HepG2 (cell line): ENCODE results near the gene CAMTA1. TPM values are rescaled to one million over a fixed set of nuclear protein-coding genes. Genes with fewer than 3 reads are reported as not detected.

Experiments
- KLF12 ChIP-seq: sonication (generic); formaldehyde crosslinking; IDR thresholded peaks from 2 replicates; pipeline ENCODE4 v1.4.0; 2020; ENCODE audit warnings: missing genetic modification reagents, borderline replicate concordance
- KLF9 ChIP-seq: IDR thresholded peaks from 2 replicates; pipeline ENCODE4 v1.6.1; 2016; ENCODE audit warnings: low read depth
- MAF1 ChIP-seq: sonication (generic); formaldehyde crosslinking; IDR thresholded peaks from 2 replicates; pipeline ENCODE4 v1.5.0; 2020; ENCODE audit warnings: missing genetic modification reagents, borderline replicate concordance
- PHF8 ChIP-seq: sonication (generic); formaldehyde crosslinking; IDR thresholded peaks from 2 replicates; pipeline ENCODE4 v1.5.0; 2020; ENCODE audit warnings: missing genetic modification reagents
- RBM22 ChIP-seq: fragments of 200-400 bp; formaldehyde crosslinking; optimal IDR thresholded peaks from 2 replicates; pipeline ENCODE3; 2017; ENCODE audit warnings: mild to moderate bottlenecking, low read length, moderate library complexity
- SMARCC2 ChIP-seq: fragments of 450-650 bp; IDR thresholded peaks from 2 replicates; pipeline ENCODE4 v1.6.1; 2017; ENCODE audit warnings: antibody characterized with exemption, mild to moderate bottlenecking
- SP1 ChIP-seq, 2 experiments: fragments of 450-650 bp in 1 of 2; sonication (generic) in 1 of 2; formaldehyde crosslinking in 1 of 2; IDR thresholded peaks; 2 replicates each; pipeline versions ENCODE4 v1.4.0 to v1.6.1; 2016 to 2020; ENCODE audit warnings: missing genetic modification reagents in 1 of 2
- SRSF9 ChIP-seq: fragments of 200-400 bp; formaldehyde crosslinking; IDR thresholded peaks from 2 replicates; pipeline ENCODE4 v1.6.1; 2018; ENCODE audit warnings: borderline replicate concordance, mild to moderate bottlenecking, low read depth, low read length; ENCODE audit not compliant: insufficient read depth, poor library complexity, severe bottlenecking
- TCF7 ChIP-seq: sonication (generic); IDR thresholded peaks from 2 replicates; pipeline ENCODE4 v1.6.1; 2016; ENCODE audit warnings: antibody characterized with exemption, low read depth
- ZBTB7A ChIP-seq: sonication (generic); formaldehyde crosslinking; IDR thresholded peaks from 2 replicates; pipeline ENCODE4 v1.8.0; 2022; ENCODE audit warnings: mild to moderate bottlenecking, missing genetic modification reagents
- ZC3H13 ChIP-seq: sonication (generic); formaldehyde crosslinking; IDR thresholded peaks from 2 replicates; pipeline ENCODE4 v1.8.1; 2023; ENCODE audit warnings: mild to moderate bottlenecking, missing genetic modification reagents, moderate library complexity
- ZNF451 ChIP-seq: sonication (generic); formaldehyde crosslinking; IDR thresholded peaks from 2 replicates; pipeline ENCODE4 v1.5.0; 2020; ENCODE audit warnings: mild to moderate bottlenecking, missing genetic modification reagents
- ZNF510 ChIP-seq: sonication (generic); formaldehyde crosslinking; IDR thresholded peaks from 2 replicates; pipeline ENCODE4 v1.4.0; 2020; ENCODE audit warnings: low read depth, mild to moderate bottlenecking, missing genetic modification reagents
- ZNF546 ChIP-seq: sonication (generic); formaldehyde crosslinking; conservative IDR thresholded peaks from 2 replicates; pipeline ENCODE4 v1.8.1; 2023; ENCODE audit warnings: mild to moderate bottlenecking, missing genetic modification reagents
- ZNF549 ChIP-seq: sonication (generic); formaldehyde crosslinking; IDR thresholded peaks from 2 replicates; pipeline ENCODE4 v1.5.0; 2020; ENCODE audit warnings: missing genetic modification reagents
- ZNF567 ChIP-seq: sonication (generic); formaldehyde crosslinking; IDR thresholded peaks from 2 replicates; pipeline ENCODE4 v1.8.1; 2023; ENCODE audit warnings: mild to moderate bottlenecking, missing genetic modification reagents, borderline replicate concordance
- ZNF598 ChIP-seq: sonication (generic); formaldehyde crosslinking; IDR thresholded peaks from 2 replicates; pipeline ENCODE4 v1.5.1; 2020; ENCODE audit warnings: mild to moderate bottlenecking, missing genetic modification reagents, borderline replicate concordance
- ZNF7 ChIP-seq: IDR thresholded peaks from 2 replicates; pipeline ENCODE4 v1.6.1; 2016; ENCODE audit warnings: missing biosample characterization, missing genetic modification reagents
- polyA plus RNA-seq, 8 experiments: library from polyadenylated mRNA; depleted of rRNA in 3 of 8; stranded (reverse) in 7 of 8; unstranded in 1 of 8; fragments of >200 nt; fragmentation: Illumina TruSeq in 4 of 8; extraction: Trizol in 4 of 8; gene quantifications; 2 replicates each; pipeline versions ENCODE4 v1.2.1 to v1.2.3, GENCODE V29; 2011 to 2016; ENCODE audit warnings: low read depth in 4 of 8, missing spikeins in 1 of 8, mixed read lengths in 1 of 8; ENCODE audit not compliant: insufficient read depth in 1 of 8
- total RNA-seq, 5 experiments: library from RNA; depleted of rRNA; stranded (reverse); fragments of >200 nt; fragmentation: Illumina TruSeq; extraction: Trizol; gene quantifications; 2 replicates each; pipeline ENCODE4 v1.2.3, GENCODE V29; 2016; ENCODE audit warnings: low read depth in 1 of 5
- TF ChIP-seq, protein P1 (sequence below): IDR thresholded peaks from 2 replicates; pipeline ENCODE4 v1.6.1; 2016; ENCODE audit warnings: low read depth
- TF ChIP-seq, protein P2 (sequence below): sonication (generic); formaldehyde crosslinking; IDR thresholded peaks from 2 replicates; pipeline ENCODE4 v1.8.0; 2022; ENCODE audit warnings: mild to moderate bottlenecking, missing genetic modification reagents, moderate library complexity
- TF ChIP-seq, protein P3 (sequence below): sonication (generic); formaldehyde crosslinking; IDR thresholded peaks from 2 replicates; pipeline ENCODE4 v1.5.0; 2020; ENCODE audit warnings: mild to moderate bottlenecking, missing genetic modification reagents, moderate library complexity
- TF ChIP-seq, protein P4 (sequence below): sonication (generic); formaldehyde crosslinking; IDR thresholded peaks from 2 replicates; pipeline ENCODE4 v1.9.0; 2022; ENCODE audit warnings: missing genetic modification reagents, mild to moderate bottlenecking, borderline replicate concordance
- TF ChIP-seq, protein P5 (sequence below): sonication (generic); formaldehyde crosslinking; IDR thresholded peaks from 2 replicates; pipeline ENCODE4 v1.5.0; 2020; ENCODE audit warnings: mild to moderate bottlenecking, missing genetic modification reagents

The CAMTA1 gene
- total and polyA plus RNA-seq, 2 of the 13 experiments (the other 11 are each of a cell fraction or from before 2014, with no cell fraction given): 25.0 to 36.4 TPM

DNA sequence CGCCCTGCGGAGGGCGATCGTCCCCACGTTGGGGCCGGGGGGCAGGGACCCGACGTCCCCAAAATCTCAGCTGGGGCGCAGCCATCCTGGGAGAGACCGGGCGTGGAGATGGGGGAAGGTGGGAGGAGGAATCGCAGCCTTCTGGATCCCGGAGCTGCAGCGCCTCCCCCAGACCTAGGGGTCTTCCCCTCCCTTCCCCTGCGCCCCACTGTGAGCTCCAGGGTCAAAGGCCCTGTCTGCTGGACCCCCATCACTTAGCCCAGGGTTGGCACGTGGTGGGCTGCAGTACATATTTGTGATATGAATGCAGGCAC, 895.7 kb downstream of the CAMTA1 start (continued):
- TF ChIP-seq PHF8 (CRISPR knock-in tag) (no peak), ZNF567 (CRISPR knock-in tag) (no peak), SP1 (IDR thresholded peaks at IDR 0.05) (no peak), SP1 (CRISPR knock-in tag; IDR thresholded peaks at IDR 0.05) (no peak), ZNF510 (CRISPR knock-in tag) (no peak), SRSF9 (no peak), ZNF549 (CRISPR knock-in tag) (no peak), ZNF546 (no peak; the same call in 1 of the 2 replicates), RBM22 (no peak), ZNF451 (no peak), ZNF7 (CRISPR knock-in tag) (no peak), ZC3H13 (CRISPR knock-in tag) (no peak), SMARCC2 (no peak), KLF12 (CRISPR knock-in tag) (0 out of 2 replicates have a peak, but pooled peaks have one; percentile 54), TCF7 (no peak), MAF1 (0 out of 2 replicates have a peak, but pooled peaks have one; percentile 27), ZNF598 (CRISPR knock-in tag) (no peak), ZBTB7A (CRISPR knock-in tag) (no peak), KLF9 (CRISPR knock-in tag) (no peak)
- TF ChIP-seq, protein P1, sequence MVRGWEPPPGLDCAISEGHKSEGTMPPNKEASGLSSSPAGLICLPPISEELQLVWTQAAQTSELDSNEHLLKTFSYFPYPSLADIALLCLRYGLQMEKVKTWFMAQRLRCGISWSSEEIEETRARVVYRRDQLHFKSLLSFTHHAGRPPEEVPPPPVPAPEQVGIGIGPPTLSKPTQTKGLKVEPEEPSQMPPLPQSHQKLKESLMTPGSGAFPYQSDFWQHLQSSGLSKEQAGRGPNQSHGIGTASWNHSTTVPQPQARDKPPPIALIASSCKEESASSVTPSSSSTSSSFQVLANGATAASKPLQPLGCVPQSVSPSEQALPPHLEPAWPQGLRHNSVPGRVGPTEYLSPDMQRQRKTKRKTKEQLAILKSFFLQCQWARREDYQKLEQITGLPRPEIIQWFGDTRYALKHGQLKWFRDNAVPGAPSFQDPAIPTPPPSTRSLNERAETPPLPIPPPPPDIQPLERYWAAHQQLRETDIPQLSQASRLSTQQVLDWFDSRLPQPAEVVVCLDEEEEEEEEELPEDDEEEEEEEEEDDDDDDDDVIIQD: no peak
- TF ChIP-seq, protein P2, sequence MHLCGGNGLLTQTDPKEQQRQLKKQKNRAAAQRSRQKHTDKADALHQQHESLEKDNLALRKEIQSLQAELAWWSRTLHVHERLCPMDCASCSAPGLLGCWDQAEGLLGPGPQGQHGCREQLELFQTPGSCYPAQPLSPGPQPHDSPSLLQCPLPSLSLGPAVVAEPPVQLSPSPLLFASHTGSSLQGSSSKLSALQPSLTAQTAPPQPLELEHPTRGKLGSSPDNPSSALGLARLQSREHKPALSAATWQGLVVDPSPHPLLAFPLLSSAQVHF (CRISPR knock-in tag): no peak
- TF ChIP-seq, protein P3, sequence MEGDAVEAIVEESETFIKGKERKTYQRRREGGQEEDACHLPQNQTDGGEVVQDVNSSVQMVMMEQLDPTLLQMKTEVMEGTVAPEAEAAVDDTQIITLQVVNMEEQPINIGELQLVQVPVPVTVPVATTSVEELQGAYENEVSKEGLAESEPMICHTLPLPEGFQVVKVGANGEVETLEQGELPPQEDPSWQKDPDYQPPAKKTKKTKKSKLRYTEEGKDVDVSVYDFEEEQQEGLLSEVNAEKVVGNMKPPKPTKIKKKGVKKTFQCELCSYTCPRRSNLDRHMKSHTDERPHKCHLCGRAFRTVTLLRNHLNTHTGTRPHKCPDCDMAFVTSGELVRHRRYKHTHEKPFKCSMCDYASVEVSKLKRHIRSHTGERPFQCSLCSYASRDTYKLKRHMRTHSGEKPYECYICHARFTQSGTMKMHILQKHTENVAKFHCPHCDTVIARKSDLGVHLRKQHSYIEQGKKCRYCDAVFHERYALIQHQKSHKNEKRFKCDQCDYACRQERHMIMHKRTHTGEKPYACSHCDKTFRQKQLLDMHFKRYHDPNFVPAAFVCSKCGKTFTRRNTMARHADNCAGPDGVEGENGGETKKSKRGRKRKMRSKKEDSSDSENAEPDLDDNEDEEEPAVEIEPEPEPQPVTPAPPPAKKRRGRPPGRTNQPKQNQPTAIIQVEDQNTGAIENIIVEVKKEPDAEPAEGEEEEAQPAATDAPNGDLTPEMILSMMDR (CRISPR knock-in tag): peak; percentile 35; the same call in 1 of the 2 replicates
- TF ChIP-seq, protein P4, sequence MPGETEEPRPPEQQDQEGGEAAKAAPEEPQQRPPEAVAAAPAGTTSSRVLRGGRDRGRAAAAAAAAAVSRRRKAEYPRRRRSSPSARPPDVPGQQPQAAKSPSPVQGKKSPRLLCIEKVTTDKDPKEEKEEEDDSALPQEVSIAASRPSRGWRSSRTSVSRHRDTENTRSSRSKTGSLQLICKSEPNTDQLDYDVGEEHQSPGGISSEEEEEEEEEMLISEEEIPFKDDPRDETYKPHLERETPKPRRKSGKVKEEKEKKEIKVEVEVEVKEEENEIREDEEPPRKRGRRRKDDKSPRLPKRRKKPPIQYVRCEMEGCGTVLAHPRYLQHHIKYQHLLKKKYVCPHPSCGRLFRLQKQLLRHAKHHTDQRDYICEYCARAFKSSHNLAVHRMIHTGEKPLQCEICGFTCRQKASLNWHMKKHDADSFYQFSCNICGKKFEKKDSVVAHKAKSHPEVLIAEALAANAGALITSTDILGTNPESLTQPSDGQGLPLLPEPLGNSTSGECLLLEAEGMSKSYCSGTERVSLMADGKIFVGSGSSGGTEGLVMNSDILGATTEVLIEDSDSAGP: no peak
- TF ChIP-seq, protein P5, sequence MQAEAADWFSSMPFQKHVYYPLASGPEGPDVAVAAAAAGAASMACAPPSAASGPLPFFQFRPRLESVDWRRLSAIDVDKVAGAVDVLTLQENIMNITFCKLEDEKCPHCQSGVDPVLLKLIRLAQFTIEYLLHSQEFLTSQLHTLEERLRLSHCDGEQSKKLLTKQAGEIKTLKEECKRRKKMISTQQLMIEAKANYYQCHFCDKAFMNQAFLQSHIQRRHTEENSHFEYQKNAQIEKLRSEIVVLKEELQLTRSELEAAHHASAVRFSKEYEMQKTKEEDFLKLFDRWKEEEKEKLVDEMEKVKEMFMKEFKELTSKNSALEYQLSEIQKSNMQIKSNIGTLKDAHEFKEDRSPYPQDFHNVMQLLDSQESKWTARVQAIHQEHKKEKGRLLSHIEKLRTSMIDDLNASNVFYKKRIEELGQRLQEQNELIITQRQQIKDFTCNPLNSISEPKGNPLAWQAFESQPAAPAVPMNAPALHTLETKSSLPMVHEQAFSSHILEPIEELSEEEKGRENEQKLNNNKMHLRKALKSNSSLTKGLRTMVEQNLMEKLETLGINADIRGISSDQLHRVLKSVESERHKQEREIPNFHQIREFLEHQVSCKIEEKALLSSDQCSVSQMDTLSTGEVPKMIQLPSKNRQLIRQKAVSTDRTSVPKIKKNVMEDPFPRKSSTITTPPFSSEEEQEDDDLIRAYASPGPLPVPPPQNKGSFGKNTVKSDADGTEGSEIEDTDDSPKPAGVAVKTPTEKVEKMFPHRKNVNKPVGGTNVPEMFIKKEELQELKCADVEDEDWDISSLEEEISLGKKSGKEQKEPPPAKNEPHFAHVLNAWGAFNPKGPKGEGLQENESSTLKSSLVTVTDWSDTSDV (CRISPR knock-in tag): no peak
